NCI-H2107 treated with DMSO at 0.1 percent for 48 hours (cell line): Measurements from ENCODE around the gene EIF2A.
A peak's percentile ranks its signal among the peaks of the same experiment; 100 is the strongest.

Source experiments
- DNase-seq: peaks from one replicate; lab custom pipeline; 2025; ENCODE audit not compliant: unreplicated experiment; lab: John Stamatoyannopoulos, UW

Gene EIF2A

GRCh38 chr3:150543128-150543527 is 3.5 kb upstream of the EIF2A start:
- no peak for DNase-seq

DNA sequence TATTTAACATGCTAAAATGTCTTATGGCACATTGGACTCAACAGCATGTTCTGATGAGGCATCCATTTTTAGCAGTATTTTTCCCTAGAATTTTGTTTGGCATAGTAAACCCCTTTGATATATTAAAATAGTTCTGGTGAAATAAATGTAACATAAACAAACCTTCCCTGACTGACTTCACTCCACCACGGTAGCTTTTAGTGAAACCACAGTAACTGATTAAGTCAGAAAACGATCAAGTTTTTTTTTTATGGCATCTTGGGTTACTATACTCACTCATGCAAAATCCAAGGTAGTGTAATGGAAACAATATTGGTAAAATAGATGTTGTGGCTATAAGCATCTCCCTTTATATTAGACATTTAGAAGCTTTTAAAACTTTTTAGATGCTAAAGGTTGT is 3.1 kb upstream of the EIF2A start:
- no peak for DNase-seq

DNA sequence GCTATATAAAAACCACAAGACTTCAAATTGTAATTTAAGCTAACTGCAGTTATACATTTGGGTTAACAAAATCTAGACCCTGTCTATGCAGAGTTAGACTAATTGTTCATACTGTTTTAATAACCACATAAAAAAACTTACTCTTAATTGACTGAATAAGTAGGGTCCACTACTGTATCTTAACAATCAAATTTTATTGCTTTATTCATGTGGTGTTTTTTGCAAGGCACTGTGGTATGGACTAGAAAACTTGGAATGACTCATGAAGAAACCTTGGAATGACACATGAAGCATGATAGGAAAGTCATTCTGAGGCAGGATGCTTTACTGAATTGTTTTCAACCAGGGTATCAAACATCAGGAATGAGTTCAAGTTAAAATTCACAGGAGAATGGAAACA is 2.5 kb upstream of the EIF2A start:
- no peak for DNase-seq

DNA sequence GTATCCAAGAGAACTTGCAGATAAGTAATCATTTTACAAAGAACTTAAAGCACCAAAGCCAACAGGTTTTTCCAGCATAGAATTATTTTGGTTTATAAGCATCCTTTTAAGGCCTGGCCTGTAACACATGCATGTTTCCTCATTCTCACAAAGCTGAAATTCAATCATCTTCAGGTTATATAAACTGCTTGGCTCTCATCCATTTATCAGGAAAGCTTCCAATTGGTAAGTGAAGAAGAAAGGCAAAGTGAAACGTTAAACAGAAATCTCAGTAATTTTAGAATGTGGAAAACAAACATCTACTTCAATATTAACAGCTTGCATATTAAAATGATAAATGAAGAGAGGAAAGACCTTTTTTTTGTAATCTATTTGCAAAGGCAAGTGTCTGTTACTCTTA is 1.9 kb upstream of the EIF2A start:
- DNase-seq = peak; percentile 8

DNA sequence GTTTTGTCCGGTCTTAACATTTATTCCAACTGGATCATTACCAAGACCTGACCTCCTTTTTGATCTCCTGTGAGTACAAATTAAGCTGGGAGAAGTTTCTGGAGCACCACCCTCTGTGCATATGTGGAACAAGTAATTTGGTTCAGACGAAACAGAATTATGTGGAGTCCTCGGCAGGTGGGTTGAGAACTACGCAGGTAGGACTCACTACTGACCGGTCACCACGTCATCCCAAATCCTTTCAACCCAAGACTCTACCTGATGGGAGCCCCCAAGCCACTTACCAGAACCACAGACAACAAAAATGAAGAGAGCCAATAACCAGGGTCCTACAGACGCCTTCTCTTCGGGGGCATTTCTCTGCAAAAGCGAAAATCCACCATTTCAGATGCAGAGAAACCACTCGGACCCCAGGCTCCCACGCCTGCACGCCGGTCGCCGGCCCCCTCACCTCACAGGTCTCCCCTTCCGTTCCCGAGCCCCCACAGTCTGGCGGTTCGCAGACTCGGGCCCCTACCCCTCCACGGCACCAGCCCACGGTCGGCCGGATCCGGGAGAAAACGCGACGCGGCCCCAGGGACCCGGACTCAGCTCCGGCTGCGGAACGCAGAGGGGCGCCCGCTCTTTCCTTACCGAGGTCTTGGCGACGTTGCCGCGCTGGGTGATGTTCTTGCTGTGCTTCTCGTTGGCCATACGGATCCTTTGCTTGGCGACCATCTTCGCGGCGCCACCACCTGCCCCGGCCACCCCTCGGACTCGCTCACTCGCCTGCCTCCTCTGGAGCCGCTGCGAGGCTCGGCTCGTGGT is 965 bp upstream of the EIF2A start:
- no peak for DNase-seq

- DNase-seq = peak; percentile 83
Measured at GRCh38 chr3:150547045-150547741, 606 bp downstream of the EIF2A start.

GRCh38 chr3:150555859-150556436 is 9.4 kb downstream of the EIF2A start:
- no peak for DNase-seq

DNA sequence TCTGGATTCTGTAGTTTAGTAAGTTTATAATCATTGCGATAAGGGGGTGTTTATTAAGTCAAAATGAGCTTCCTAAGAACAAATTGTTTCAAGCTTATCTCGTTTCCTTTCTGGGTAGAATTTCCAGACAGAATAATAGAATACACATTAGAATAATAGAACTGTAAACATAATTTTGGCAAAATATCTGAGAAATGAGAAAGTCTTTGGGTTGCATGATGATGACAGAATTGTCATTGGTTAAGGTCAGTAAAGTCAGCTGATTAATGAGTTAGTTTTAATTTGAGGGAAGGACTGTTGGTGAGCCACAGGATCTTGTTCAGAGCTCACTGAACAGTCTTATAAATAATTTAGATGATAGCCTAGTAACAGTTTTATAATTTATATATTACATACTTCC is 10.2 kb downstream of the EIF2A start:
- no peak for DNase-seq

GRCh38 chr3:150557725-150558124 is 11.1 kb downstream of the EIF2A start:
- no peak for DNase-seq

DNA sequence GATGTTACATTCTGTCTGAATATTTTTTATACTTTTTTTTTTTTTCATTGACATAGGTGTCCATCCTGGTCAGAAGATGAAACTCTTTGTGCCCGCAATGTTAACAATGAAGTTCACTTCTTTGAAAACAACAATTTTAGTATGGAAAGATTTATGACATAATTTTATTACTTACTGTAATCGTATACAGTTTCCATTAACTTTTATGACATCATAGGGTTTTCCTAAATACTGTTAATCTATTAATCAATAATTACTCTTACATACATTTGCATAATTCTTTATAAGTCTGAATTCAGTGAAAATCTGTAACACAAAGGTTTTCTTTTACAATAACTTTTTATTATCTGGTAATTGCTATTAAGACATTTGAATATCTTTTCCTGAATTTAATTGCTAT is 17.7 kb downstream of the EIF2A start:
- no peak for DNase-seq

DNA sequence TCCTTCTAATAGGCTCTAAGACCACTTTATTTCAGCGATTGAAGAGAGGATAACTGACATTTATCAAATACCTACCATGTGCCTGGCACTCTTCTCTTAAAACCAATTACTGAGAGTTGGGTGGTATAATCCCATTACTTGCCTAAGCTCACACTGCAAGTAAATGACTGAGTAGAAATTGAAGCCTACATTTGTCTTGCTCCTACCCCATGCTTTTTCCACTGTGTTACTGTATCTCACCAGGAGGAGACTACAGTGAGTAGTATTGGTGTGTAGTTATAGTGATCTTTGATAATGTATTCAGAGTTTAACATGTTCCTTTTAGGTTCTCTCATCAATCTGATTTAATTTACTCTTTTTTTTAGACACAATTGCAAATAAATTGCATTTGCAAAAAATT is 20.7 kb downstream of the EIF2A start:
- no peak for DNase-seq

DNA sequence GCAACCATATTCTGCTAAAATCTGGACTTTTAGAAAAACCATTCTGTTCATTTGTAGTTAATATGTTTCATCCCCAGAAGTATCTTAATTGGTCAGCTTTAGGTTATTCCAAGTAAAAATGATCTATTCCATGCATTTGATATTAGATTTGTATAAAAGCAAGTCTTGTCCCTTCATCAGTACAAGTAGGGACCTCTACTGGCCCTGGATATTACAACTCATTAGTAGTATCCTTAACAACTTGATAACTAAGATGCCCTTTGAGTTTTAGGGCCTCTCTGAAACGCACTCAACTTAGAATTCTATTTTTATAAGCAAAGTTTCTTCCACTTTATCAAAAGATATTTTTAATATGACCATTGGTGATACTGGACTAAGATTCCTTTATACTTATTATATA is 31.3 kb downstream of the EIF2A start:
- DNase-seq = no peak

DNA sequence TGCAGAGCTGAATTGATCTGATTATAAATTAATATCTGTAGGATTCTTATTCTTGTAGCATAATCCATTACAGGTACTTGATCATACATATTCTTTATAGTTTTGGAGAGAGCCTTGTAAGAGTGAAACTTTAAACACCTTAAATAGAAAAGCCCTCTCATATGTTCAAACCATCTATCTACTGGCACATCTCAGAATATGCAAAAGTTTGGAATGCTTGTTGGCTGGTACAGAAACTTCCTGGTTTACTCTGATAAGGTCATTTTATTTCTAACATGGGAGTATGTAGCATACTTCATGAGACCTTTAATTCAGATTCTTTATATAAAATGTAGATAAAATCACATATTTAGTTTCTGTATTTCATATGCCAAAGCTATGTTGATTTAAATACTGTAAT is 34.6 kb downstream of the EIF2A start:
- DNase-seq = no peak

- no peak for DNase-seq
Measured at GRCh38 chr3:150582620-150583019, 36.0 kb downstream of the EIF2A start.

DNA sequence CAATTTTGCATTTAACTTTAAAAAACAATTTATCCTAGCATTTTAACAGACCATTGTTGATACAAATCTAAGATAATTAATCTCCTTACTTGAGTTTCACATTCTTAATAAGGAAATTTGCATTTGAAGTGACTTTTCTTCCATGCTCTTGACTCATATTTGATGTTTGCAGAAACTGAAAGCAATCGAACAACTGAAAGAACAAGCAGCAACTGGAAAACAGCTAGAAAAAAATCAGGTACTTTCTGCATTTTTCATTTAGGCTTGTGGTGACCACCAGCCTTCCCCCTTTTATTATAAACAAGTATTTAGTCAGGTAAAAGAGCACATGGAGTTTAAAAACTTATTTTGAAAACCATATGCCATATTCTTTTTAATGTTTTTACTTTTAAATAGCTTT is 36.4 kb downstream of the EIF2A start:
- DNase-seq = no peak

GRCh38 chr3:150588027-150588830 is 41.6 kb downstream of the EIF2A start:
- no peak for DNase-seq

GRCh38 chr3:150589759-150590158 is 43.2 kb downstream of the EIF2A start:
- no peak for DNase-seq

GRCh38 chr3:150594150-150594549 is 47.6 kb downstream of the EIF2A start:
- DNase-seq = no peak

DNA sequence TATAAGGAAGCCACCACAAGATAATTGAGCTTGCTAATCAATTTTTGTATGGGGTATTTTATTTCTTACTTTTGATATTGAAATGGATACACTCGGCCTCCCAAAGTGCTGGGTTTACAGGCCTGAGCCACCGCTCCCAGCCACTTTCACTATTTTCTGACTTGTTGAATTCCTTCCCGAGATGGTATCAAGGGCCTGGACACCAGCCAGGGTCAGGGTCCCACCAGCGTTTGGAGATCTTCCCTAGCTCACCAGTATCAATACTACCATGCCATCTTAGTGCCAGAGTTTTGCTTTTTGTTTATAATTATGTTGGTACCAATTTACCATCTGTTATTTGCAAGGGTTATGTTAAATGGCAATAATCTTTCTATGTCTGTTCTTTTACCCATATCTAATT is 51.1 kb downstream of the EIF2A start:
- no peak for DNase-seq

DNA sequence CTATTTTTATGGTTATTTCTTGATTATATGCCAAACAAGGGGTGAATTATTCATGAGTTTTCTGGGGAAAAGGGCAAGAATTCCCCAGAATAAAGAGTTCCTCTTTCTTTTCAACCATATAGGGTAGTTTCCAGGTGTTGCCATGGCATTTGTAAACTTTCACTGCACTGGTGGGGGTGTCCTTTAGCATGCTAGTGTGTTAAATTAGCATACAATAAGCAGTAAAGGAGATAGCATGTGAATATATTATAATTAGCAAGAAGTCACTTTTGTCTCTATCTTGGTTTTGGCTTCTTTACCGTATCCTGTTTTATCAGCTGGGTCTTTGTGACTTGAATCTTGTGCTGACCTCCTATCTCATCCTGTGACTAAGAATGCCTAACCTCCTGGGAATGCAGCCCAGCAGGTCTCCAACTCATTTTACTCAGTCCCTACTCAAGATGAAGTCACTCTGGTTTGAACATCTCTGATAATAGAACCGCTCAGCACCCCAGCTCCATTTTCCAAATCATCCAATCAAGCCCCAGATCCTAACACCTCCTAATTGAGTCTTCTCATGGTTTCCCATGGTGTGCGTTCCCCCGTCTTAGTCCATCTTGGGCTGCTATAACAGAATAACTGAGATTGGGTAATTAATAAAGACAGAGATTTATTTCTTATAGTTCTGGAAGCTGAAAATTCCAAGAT is 53.2 kb downstream of the EIF2A start:
- DNase-seq = no peak
